Activated CD8-positive, alpha-beta memory T cell treated with anti-CD3 and anti-CD28 coated beads, Interleukin-2, amount 10 ng/mL, durations not matched to agents 7 days and 5 days (primary cell): ENCODE measurements around the gene ZNF292. TPM values are rescaled to one million over a fixed set of nuclear protein-coding genes. Genes with fewer than 3 reads are reported as not detected.

Experiments
- total RNA-seq, 2 experiments: library from RNA; stranded (reverse); gene quantifications; one replicate each; pipeline ENCODE4 v1.2.3, GENCODE V29; 2021

The ZNF292 gene
- total RNA-seq, 2 experiments from 2014 or later = 47.9 to 58.5 TPM

Other genes starting within 250 kb of the ZNF292 start
- gene HTR1E, start 218.0 kb upstream of the ZNF292 start, total RNA-seq = not detected
- not detected for gene CGA, start 60.5 kb upstream of the ZNF292 start, total RNA-seq
- gene SMIM8, start 167.0 kb downstream of the ZNF292 start, total RNA-seq = 1 to 10 TPM; 7.7 to 8.1 TPM
- gene GJB7, start 173.7 kb downstream of the ZNF292 start, total RNA-seq = not detected
- 1 to 10 TPM; 1.7 to 1.8 TPM for gene C6orf163, start 189.2 kb downstream of the ZNF292 start, total RNA-seq